Endothelial cell of hepatic sinusoid (primary cell): Measurements from ENCODE around the gene PBX3.

Experiments
- in situ Hi-C: cut with HindIII; loops from 2 replicates; pipeline ENCODE4 v1.10.0; 2017; ENCODE audit warnings: low sequenced_read_pairs

PBX3 gene

GRCh38 chr9:125747053-125747764, at the start of gene PBX3:
Gene PBX3 (plus strand): TSS chr9:125747373.
- in situ Hi-C loops = no loop called here

GRCh38 chr9:125699870-125700269, 47.3 kb upstream of the PBX3 start:
- in situ Hi-C loops = loop anchor here (5.0 kb wide), 1 partner anchor 103 kb away; no protein-coding TSS in a partner anchor

- in situ Hi-C loops = no loop called here
Observed at GRCh38 chr9:125700791-125701190, 46.4 kb upstream of the PBX3 start.

- in situ Hi-C loops = no loop called here
Observed at GRCh38 chr9:125701351-125701750, 45.8 kb upstream of the PBX3 start.

GRCh38 chr9:125703662-125704061, 43.5 kb upstream of the PBX3 start:
- in situ Hi-C loops = no loop called here

- in situ Hi-C loops = no loop called here
Observed at GRCh38 chr9:125705893-125706292, 41.3 kb upstream of the PBX3 start.

- in situ Hi-C loops = no loop called here
Observed at GRCh38 chr9:125706651-125707471, 40.3 kb upstream of the PBX3 start, which contains the start of gene MAPKAP1. Gene MAPKAP1 (minus strand): TSS chr9:125707208. CDS start chr9:125672574, 34,634 bp downstream.

- in situ Hi-C loops = no loop called here
Observed at GRCh38 chr9:125707472-125707804, 39.7 kb upstream of the PBX3 start.

GRCh38 chr9:125726456-125727132, 20.6 kb upstream of the PBX3 start:
- in situ Hi-C loops = no loop called here

- in situ Hi-C loops = no loop called here
Observed at GRCh38 chr9:125730168-125730567, 17.0 kb upstream of the PBX3 start.

GRCh38 chr9:125732562-125732961, 14.6 kb upstream of the PBX3 start:
- in situ Hi-C loops = no loop called here

GRCh38 chr9:125739436-125739835, 7.7 kb upstream of the PBX3 start:
- in situ Hi-C loops = no loop called here

GRCh38 chr9:125742657-125743056, 4.5 kb upstream of the PBX3 start:
- in situ Hi-C loops = no loop called here

- in situ Hi-C loops = no loop called here
Observed at GRCh38 chr9:125743682-125744428, 3.3 kb upstream of the PBX3 start.

GRCh38 chr9:125744616-125745015, 2.6 kb upstream of the PBX3 start:
- in situ Hi-C loops = no loop called here

- in situ Hi-C loops = no loop called here
Observed at GRCh38 chr9:125745018-125745417, 2.2 kb upstream of the PBX3 start.

GRCh38 chr9:125745682-125746016, 1.5 kb upstream of the PBX3 start:
- in situ Hi-C loops = no loop called here

GRCh38 chr9:125746017-125746773, 978 bp upstream of the PBX3 start:
- in situ Hi-C loops = no loop called here

- in situ Hi-C loops = no loop called here
Observed at GRCh38 chr9:125746774-125747052, 460 bp upstream of the PBX3 start.

GRCh38 chr9:125747765-125748445, 732 bp downstream of the PBX3 start:
- in situ Hi-C loops = no loop called here
